Ishikawa (cell line): ENCODE measurements around the gene UBAC2.

Experiments used
- CEBPB ChIP-seq: IDR thresholded peaks from 2 replicates; pipeline ENCODE4 v1.6.1; 2012
- CREB1 ChIP-seq: IDR thresholded peaks from 2 replicates; pipeline ENCODE4 v1.6.1; 2012; ENCODE audit warnings: low read depth
- EGR1 ChIP-seq: IDR thresholded peaks from 2 replicates; pipeline ENCODE4 v1.6.1; 2012
- EP300 ChIP-seq: IDR thresholded peaks from 2 replicates; pipeline ENCODE4 v1.6.1; 2012; ENCODE audit warnings: borderline replicate concordance
- FOXM1 ChIP-seq: IDR thresholded peaks from 2 replicates; pipeline ENCODE4 v1.6.1; 2012; ENCODE audit warnings: low read depth, borderline replicate concordance
- MAX ChIP-seq: IDR thresholded peaks from 2 replicates; pipeline ENCODE4 v1.6.1; 2012
- NFIC ChIP-seq: IDR thresholded peaks from 2 replicates; pipeline ENCODE4 v1.6.1; 2012
- RAD21 ChIP-seq: IDR thresholded peaks from 2 replicates; pipeline ENCODE4 v1.6.1; 2012; ENCODE audit warnings: low read depth
- REST ChIP-seq: IDR thresholded peaks from 2 replicates; pipeline ENCODE4 v1.6.1; 2012; ENCODE audit warnings: low read depth, mild to moderate bottlenecking
- TAF1 ChIP-seq: IDR thresholded peaks from 2 replicates; pipeline ENCODE4 v1.6.1; 2012; ENCODE audit warnings: low read depth, mild to moderate bottlenecking
- TCF12 ChIP-seq: IDR thresholded peaks from 2 replicates; pipeline ENCODE4 v1.6.1; 2012; ENCODE audit warnings: low read depth
- TEAD4 ChIP-seq: IDR thresholded peaks from 2 replicates; pipeline ENCODE4 v1.6.1; 2012
- USF1 ChIP-seq: IDR thresholded peaks from 2 replicates; pipeline ENCODE4 v1.6.1; 2012
- YY1 ChIP-seq: IDR thresholded peaks from 2 replicates; pipeline ENCODE4 v1.6.1; 2012; ENCODE audit warnings: low read depth
- ZBTB7A ChIP-seq: IDR thresholded peaks from 2 replicates; pipeline ENCODE4 v1.6.1; 2012; ENCODE audit warnings: low read depth

Gene UBAC2

GRCh38 chr13:99218969-99219368, 18.3 kb downstream of the UBAC2 start:
- no peak for TF ChIP-seq EGR1
- TF ChIP-seq TCF12, result no peak
- no peak for TF ChIP-seq USF1
- no peak for TF ChIP-seq FOXM1
- no peak for TF ChIP-seq CREB1
- TF ChIP-seq NFIC, result no peak
- TF ChIP-seq REST, result no peak
- TF ChIP-seq TEAD4, result no peak
- no peak for TF ChIP-seq MAX
- no peak for TF ChIP-seq ZBTB7A
- TF ChIP-seq TAF1, result no peak
- no peak for TF ChIP-seq CEBPB
- no peak for TF ChIP-seq EP300
- no peak for TF ChIP-seq RAD21

GRCh38 chr13:99220199-99220935, 19.7 kb downstream of the UBAC2 start:
- TF ChIP-seq YY1 (no peak), TAF1 (no peak), REST (no peak), MAX (no peak), FOXM1 (no peak), RAD21 (no peak), EP300 (no peak), CEBPB (no peak)

- TF ChIP-seq EGR1 (no peak), TEAD4 (no peak), RAD21 (no peak), MAX (no peak), TCF12 (no peak), YY1 (no peak), EP300 (no peak), CREB1 (no peak), CEBPB (no peak), NFIC (no peak), TAF1 (no peak), REST (no peak), USF1 (no peak), ZBTB7A (no peak), FOXM1 (no peak)
Observed at GRCh38 chr13:99221567-99222239, 21.0 kb downstream of the UBAC2 start.
